K562 (cell line): ENCODE data around the gene LCLAT1. TPM values are rescaled to one million over a fixed set of nuclear protein-coding genes. Genes with fewer than 3 reads are reported as not detected.
A peak's percentile ranks its signal among the peaks of the same experiment; 100 is the strongest.

ENCODE experiments used
- CBFA2T3 ChIP-seq: fragments of 450-650 bp; IDR thresholded peaks from 2 replicates; pipeline ENCODE4 v1.6.1; 2017
- CBX1 ChIP-seq: sonication (generic); IDR thresholded peaks from 2 replicates; pipeline ENCODE4 v1.6.1; 2016; ENCODE audit warnings: antibody characterized with exemption, low read depth, mild to moderate bottlenecking
- HNRNPL ChIP-seq: fragments of 200-400 bp; formaldehyde crosslinking; IDR thresholded peaks from 2 replicates; pipeline ENCODE4 v1.6.1; 2017; ENCODE audit warnings: low read depth, mild to moderate bottlenecking, low read length
- LEF1 ChIP-seq: fragments of 450-650 bp; IDR thresholded peaks from 2 replicates; pipeline ENCODE4 v1.6.1; 2016; ENCODE audit warnings: mild to moderate bottlenecking
- POLR2H ChIP-seq: IDR thresholded peaks from 2 replicates; pipeline ENCODE4 v1.6.1; 2016; ENCODE audit warnings: missing genetic modification characterization, low read depth, mild to moderate bottlenecking, control low read depth, missing compliant biosample characterization, moderate library complexity
- PRPF4 ChIP-seq: fragments of 200-400 bp; formaldehyde crosslinking; IDR thresholded peaks from one replicate; pipeline ENCODE4 v1.6.1; 2017; ENCODE audit warnings: low read length, low read depth, mild to moderate bottlenecking; ENCODE audit not compliant: insufficient read depth, poor library complexity, severe bottlenecking
- RFX7 ChIP-seq: fragments of 250-450 bp; sonication (Bioruptor Pico); IDR thresholded peaks from 2 replicates; pipeline ENCODE4 v1.5.1; 2021; ENCODE audit warnings: mild to moderate bottlenecking
- SMAD1 ChIP-seq: fragments of 150-350 bp; IDR thresholded peaks from 2 replicates; pipeline ENCODE4 v1.6.1; 2014; ENCODE audit warnings: low read length, low read depth; ENCODE audit not compliant: partially characterized antibody
- ZNF3 ChIP-seq: fragments of 250-450 bp; sonication (Bioruptor Pico); IDR thresholded peaks from 2 replicates; pipeline ENCODE4 v1.5.0; 2021; ENCODE audit warnings: mild to moderate bottlenecking, moderate library complexity
- ZNF444 ChIP-seq: fragments of 250-450 bp; sonication (Bioruptor Pico); IDR thresholded peaks from 2 replicates; pipeline ENCODE4 v1.4.0; 2020; ENCODE audit warnings: mild to moderate bottlenecking, moderate library complexity
- ZNF79 ChIP-seq: fragments of 250-450 bp; sonication (Bioruptor Pico); IDR thresholded peaks from 2 replicates; pipeline ENCODE4 v1.4.0; 2020; ENCODE audit warnings: low read depth, mild to moderate bottlenecking, moderate library complexity
- polyA plus RNA-seq, 8 experiments: library from polyadenylated mRNA; depleted of rRNA in 4 of 8; stranded (reverse) in 5 of 8; unstranded in 3 of 8; fragments of >200 nt; fragmentation: Nextera tagmentation in 2 of 8; fragmentation: Illumina TruSeq in 1 of 8; extraction: Ambion mirVana in 2 of 8; extraction: Trizol in 1 of 8; gene quantifications; 2 replicates each; pipeline versions ENCODE4 v1.2.1 to v1.2.3, GENCODE V29; 2011 to 2014; ENCODE audit warnings: inconsistent platforms in 1 of 8, missing spikeins in 1 of 8
- total RNA-seq, 7 experiments: library from RNA; depleted of rRNA in 6 of 7; stranded (reverse); fragments of >200 nt in 6 of 7; fragmentation: Illumina TruSeq in 2 of 7; extraction: Trizol in 2 of 7; gene quantifications; 2 replicates each; pipeline versions ENCODE4 v1.2.1 to v1.2.3, GENCODE V29; 2011 to 2021; ENCODE audit warnings: low replicate concordance in 1 of 7
- TF ChIP-seq, protein P1 (sequence below): fragments of 150-350 bp; IDR thresholded peaks from 2 replicates; pipeline ENCODE4 v1.6.1; 2014; ENCODE audit warnings: low read depth, mild to moderate bottlenecking, low read length, borderline replicate concordance
- TF ChIP-seq, protein P2 (sequence below): fragments of 250-450 bp; sonication (Bioruptor Pico); IDR thresholded peaks from 2 replicates; pipeline ENCODE4 v1.5.0; 2020; ENCODE audit warnings: mild to moderate bottlenecking, borderline replicate concordance
- TF ChIP-seq, protein P3 (sequence below): sonication (generic); formaldehyde crosslinking; IDR thresholded peaks from 2 replicates; pipeline ENCODE4 v1.8.1; 2023; ENCODE audit warnings: mild to moderate bottlenecking, missing genetic modification reagents, moderate library complexity
- TF ChIP-seq, protein P4 (sequence below): sonication (generic); IDR thresholded peaks from 2 replicates; pipeline ENCODE4 v1.6.1; 2016
- TF ChIP-seq, protein P5 (sequence below): fragments of 450-650 bp; formaldehyde crosslinking; IDR thresholded peaks from 2 replicates; pipeline ENCODE4 v1.4.0; 2020; ENCODE audit warnings: mild to moderate bottlenecking, moderate library complexity

LCLAT1 gene
- total and polyA plus RNA-seq, 9 of the 15 experiments (the other 6 are each of a cell fraction or from before 2014, with no cell fraction given): 8.9 to 63.3 (median 25.4) TPM

DNA sequence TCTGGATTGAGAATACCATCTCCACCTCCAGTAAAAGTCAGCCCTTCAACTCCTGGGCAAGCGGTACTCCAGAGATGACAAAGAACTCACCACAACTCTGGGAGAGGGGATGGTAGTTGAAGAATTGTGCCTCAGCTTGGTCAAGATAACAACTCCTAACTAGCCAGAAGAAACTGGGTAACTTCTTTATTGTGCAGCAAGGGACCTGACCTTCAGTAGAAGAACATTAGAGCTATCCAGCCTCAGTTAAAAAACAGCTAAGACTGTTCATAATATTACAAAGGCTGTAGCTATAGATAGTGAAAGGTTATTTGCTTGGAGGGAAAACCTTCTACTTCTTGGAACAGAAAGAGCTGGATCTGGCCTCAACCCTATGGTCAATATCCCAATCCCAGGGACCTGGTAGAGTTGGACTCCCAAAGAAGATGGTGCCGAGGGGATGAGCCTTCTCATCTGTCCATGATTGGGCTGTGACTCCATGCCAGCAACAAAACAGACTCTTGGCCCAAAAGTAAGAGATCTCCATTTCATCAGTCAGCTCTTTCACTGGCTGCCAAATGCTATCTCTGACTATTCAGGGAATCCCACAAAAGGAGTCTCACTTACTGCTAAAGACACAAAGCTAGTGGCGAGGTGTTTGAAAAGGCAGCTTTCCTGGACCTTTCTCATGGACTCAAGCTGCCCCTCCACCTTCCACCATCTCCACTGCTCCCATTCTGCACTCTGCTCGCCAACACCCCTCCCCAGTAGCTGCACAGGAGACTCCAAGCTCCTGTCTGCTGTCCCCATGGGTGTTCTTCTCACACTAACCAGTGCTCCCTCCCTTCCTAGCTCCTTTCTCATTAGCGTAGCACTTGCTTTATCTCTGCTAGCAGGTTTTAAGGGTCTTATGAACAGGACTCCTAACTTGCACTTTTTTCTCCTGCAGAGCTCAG, 214.4 kb downstream of the LCLAT1 start (continued):
- TF ChIP-seq, protein P1, sequence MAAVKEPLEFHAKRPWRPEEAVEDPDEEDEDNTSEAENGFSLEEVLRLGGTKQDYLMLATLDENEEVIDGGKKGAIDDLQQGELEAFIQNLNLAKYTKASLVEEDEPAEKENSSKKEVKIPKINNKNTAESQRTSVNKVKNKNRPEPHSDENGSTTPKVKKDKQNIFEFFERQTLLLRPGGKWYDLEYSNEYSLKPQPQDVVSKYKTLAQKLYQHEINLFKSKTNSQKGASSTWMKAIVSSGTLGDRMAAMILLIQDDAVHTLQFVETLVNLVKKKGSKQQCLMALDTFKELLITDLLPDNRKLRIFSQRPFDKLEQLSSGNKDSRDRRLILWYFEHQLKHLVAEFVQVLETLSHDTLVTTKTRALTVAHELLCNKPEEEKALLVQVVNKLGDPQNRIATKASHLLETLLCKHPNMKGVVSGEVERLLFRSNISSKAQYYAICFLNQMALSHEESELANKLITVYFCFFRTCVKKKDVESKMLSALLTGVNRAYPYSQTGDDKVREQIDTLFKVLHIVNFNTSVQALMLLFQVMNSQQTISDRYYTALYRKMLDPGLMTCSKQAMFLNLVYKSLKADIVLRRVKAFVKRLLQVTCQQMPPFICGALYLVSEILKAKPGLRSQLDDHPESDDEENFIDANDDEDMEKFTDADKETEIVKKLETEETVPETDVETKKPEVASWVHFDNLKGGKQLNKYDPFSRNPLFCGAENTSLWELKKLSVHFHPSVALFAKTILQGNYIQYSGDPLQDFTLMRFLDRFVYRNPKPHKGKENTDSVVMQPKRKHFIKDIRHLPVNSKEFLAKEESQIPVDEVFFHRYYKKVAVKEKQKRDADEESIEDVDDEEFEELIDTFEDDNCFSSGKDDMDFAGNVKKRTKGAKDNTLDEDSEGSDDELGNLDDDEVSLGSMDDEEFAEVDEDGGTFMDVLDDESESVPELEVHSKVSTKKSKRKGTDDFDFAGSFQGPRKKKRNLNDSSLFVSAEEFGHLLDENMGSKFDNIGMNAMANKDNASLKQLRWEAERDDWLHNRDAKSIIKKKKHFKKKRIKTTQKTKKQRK: no peak
- TF ChIP-seq ZNF79 (CRISPR knock-in tag) (no peak), SMAD1 (peak; percentile 93), CBFA2T3 (no peak), HNRNPL (peak; percentile 36; the same call in 1 of the 2 replicates), RFX7 (peak; percentile 93), PRPF4 (no peak), ZNF3 (CRISPR knock-in tag) (peak; percentile 78), LEF1 (no peak), CBX1 (peak; percentile 98), POLR2H (tag) (peak; percentile 95), ZNF444 (CRISPR knock-in tag) (peak; percentile 71; the same call in 1 of the 2 replicates)
- TF ChIP-seq, protein P2, sequence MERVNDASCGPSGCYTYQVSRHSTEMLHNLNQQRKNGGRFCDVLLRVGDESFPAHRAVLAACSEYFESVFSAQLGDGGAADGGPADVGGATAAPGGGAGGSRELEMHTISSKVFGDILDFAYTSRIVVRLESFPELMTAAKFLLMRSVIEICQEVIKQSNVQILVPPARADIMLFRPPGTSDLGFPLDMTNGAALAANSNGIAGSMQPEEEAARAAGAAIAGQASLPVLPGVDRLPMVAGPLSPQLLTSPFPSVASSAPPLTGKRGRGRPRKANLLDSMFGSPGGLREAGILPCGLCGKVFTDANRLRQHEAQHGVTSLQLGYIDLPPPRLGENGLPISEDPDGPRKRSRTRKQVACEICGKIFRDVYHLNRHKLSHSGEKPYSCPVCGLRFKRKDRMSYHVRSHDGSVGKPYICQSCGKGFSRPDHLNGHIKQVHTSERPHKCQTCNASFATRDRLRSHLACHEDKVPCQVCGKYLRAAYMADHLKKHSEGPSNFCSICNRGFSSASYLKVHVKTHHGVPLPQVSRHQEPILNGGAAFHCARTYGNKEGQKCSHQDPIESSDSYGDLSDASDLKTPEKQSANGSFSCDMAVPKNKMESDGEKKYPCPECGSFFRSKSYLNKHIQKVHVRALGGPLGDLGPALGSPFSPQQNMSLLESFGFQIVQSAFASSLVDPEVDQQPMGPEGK: peak; percentile 78; the same call in 1 of the 2 replicates
- TF ChIP-seq, protein P3, sequence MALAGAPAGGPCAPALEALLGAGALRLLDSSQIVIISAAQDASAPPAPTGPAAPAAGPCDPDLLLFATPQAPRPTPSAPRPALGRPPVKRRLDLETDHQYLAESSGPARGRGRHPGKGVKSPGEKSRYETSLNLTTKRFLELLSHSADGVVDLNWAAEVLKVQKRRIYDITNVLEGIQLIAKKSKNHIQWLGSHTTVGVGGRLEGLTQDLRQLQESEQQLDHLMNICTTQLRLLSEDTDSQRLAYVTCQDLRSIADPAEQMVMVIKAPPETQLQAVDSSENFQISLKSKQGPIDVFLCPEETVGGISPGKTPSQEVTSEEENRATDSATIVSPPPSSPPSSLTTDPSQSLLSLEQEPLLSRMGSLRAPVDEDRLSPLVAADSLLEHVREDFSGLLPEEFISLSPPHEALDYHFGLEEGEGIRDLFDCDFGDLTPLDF (CRISPR knock-in tag): peak; percentile 53; the same call in 1 of the 2 replicates
- TF ChIP-seq, protein P4, sequence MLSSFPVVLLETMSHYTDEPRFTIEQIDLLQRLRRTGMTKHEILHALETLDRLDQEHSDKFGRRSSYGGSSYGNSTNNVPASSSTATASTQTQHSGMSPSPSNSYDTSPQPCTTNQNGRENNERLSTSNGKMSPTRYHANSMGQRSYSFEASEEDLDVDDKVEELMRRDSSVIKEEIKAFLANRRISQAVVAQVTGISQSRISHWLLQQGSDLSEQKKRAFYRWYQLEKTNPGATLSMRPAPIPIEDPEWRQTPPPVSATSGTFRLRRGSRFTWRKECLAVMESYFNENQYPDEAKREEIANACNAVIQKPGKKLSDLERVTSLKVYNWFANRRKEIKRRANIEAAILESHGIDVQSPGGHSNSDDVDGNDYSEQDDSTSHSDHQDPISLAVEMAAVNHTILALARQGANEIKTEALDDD: peak; percentile 94
- TF ChIP-seq, protein P5, sequence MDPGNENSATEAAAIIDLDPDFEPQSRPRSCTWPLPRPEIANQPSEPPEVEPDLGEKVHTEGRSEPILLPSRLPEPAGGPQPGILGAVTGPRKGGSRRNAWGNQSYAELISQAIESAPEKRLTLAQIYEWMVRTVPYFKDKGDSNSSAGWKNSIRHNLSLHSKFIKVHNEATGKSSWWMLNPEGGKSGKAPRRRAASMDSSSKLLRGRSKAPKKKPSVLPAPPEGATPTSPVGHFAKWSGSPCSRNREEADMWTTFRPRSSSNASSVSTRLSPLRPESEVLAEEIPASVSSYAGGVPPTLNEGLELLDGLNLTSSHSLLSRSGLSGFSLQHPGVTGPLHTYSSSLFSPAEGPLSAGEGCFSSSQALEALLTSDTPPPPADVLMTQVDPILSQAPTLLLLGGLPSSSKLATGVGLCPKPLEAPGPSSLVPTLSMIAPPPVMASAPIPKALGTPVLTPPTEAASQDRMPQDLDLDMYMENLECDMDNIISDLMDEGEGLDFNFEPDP (CRISPR knock-in tag): peak; percentile 95
